Hepatocyte (in vitro differentiated cells): Measurements from ENCODE around the gene EPS8L3. TPM values are rescaled to one million over a fixed set of nuclear protein-coding genes. Genes with fewer than 3 reads are reported as not detected.

Source experiments
- DNase-seq: peaks from one replicate; pipeline ENCODE4 v3.0.0-alpha.2; 2016; ENCODE audit warnings: low spot score
- H2AFZ ChIP-seq: fragments of 200-600 bp; sonication (generic); 2 replicates; pipeline ENCODE4 v1.6.0; 2016; ENCODE audit warnings: antibody characterized with exemption, mild to moderate bottlenecking
- H3K27ac ChIP-seq: fragments of 200-600 bp; sonication (generic); 2 replicates; pipeline ENCODE4 v1.5.1; 2016; ENCODE audit warnings: mild to moderate bottlenecking
- H3K27me3 ChIP-seq: fragments of 200-600 bp; sonication (generic); 2 replicates; pipeline ENCODE4 v1.6.1; 2016
- H3K36me3 ChIP-seq: fragments of 200-600 bp; sonication (generic); replicated peaks from 2 replicates; pipeline ENCODE4 v1.5.1; 2016; ENCODE audit warnings: low read depth; ENCODE audit not compliant: insufficient read depth
- H3K4me1 ChIP-seq: fragments of 200-600 bp; sonication (generic); 2 replicates; pipeline ENCODE4 v1.5.1; 2016; ENCODE audit warnings: mild to moderate bottlenecking, moderate library complexity; ENCODE audit not compliant: insufficient read depth
- H3K4me2 ChIP-seq: fragments of 200-600 bp; sonication (generic); 2 replicates; pipeline ENCODE4 v1.6.0; 2016
- H3K4me3 ChIP-seq: fragments of 200-600 bp; sonication (generic); 2 replicates; pipeline ENCODE4 v1.5.1; 2016; ENCODE audit warnings: mild to moderate bottlenecking
- H3K79me2 ChIP-seq: fragments of 200-600 bp; sonication (generic); 2 replicates; pipeline ENCODE4 v1.6.0; 2017; ENCODE audit warnings: mild to moderate bottlenecking
- H3K9me2 ChIP-seq: fragments of 200-600 bp; sonication (generic); replicated peaks from 2 replicates; pipeline ENCODE4 v1.6.0; 2017; ENCODE audit warnings: mild to moderate bottlenecking; ENCODE audit not compliant: insufficient read depth
- H3K9me3 ChIP-seq: fragments of 200-600 bp; sonication (generic); 2 replicates; pipeline ENCODE4 v1.5.1; 2016; ENCODE audit warnings: low read depth, mild to moderate bottlenecking
- H4K20me1 ChIP-seq: fragments of 200-600 bp; sonication (generic); 2 replicates; pipeline ENCODE4 v1.6.0; 2016; ENCODE audit warnings: mild to moderate bottlenecking; ENCODE audit not compliant: insufficient read depth, poor library complexity, severe bottlenecking
- CTCF ChIP-seq: fragments of 200-600 bp; sonication (generic); IDR thresholded peaks from 2 replicates; pipeline ENCODE4 v1.5.1; 2016; ENCODE audit warnings: antibody characterized with exemption, mild to moderate bottlenecking; ENCODE audit not compliant: poor library complexity
- EZH2 ChIP-seq: fragments of 200-600 bp; sonication (generic); IDR thresholded peaks from 2 replicates; pipeline ENCODE4 v1.6.1; 2016; ENCODE audit warnings: antibody characterized with exemption, mild to moderate bottlenecking, borderline replicate concordance
- EZH2phosphoT487 ChIP-seq: fragments of 200-600 bp; sonication (generic); IDR thresholded peaks from one replicate; pipeline ENCODE4 v1.6.1; 2018; ENCODE audit warnings: antibody characterized with exemption, mild to moderate bottlenecking, low read depth, moderate library complexity; ENCODE audit not compliant: unreplicated experiment, severe bottlenecking
- WGBS: methylation state at CpG from one replicate; pipeline ENCODE4 v1.1.6; 2016; ENCODE audit warnings: low lambda C conversion rate; ENCODE audit errors: missing lambda C conversion rate; 5-methylcytosine and 5-hydroxymethylcytosine counted together
- polyA plus RNA-seq: library from polyadenylated mRNA; unstranded; fragments of >200 nt; fragmentation: Nextera tagmentation; extraction: Ambion mirVana; gene quantifications from 2 replicates; pipeline ENCODE4 v1.2.1, GENCODE V29; 2016
- total RNA-seq: library from RNA; depleted of rRNA; stranded (reverse); fragments of >200 nt; gene quantifications from 2 replicates; pipeline ENCODE4 v1.2.3, GENCODE V29; 2014

Gene EPS8L3
- total and polyA plus RNA-seq, 2 experiments from 2014 or later = 48.1 to 97.3 TPM

GRCh38 chr1:109730666-109731065, 33.1 kb downstream of the EPS8L3 start:
- no peaks in the 10 kb centered on the region for H3K27me3 ChIP-seq
- H3K9me3 ChIP-seq = no peaks in the 10 kb centered on the region
- no peaks in the 10 kb centered on the region for H4K20me1 ChIP-seq
- WGBS = 55% methylated on average over 6 of the region's 6 CpGs
- H3K9me2 ChIP-seq = no peaks in the 10 kb centered on the region
- peaks cover 20% of the 10 kb centered on the region for H3K4me1 ChIP-seq
- TF ChIP-seq EZH2 = no peak
- peaks cover 6% of the 10 kb centered on the region for H3K79me2 ChIP-seq
- DNase-seq = no peak
- H3K4me2 ChIP-seq = no peak overlapping the region
- H3K4me3 ChIP-seq = no peak overlapping the region
- H2AFZ ChIP-seq = no peak overlapping the region
- H3K36me3 ChIP-seq = no peaks in the 10 kb centered on the region
- H3K27ac ChIP-seq = peak overlapping the region; percentile 92

DNA sequence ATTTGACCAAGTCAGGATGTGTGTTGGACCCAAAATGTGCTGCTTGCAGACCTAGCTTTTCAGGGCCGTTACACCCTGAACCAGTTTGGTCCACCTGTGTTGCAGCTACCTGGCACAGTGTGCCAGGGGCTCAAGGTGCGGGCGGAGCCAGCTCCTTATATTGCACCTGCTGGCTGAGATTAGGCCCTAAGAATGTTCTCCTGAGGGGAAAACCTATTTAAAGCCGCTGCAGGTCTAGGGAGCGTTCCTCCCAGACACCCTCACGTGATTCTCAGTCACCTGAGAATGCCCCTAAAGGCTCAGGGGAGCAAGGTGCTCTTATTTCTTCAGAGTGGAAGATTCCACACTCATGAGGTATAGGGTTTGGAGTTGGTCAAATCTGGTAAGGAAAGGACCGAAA, 34.9 kb downstream of the EPS8L3 start:
- no peak overlapping the region for H3K4me3 ChIP-seq
- H3K36me3 ChIP-seq = no peaks in the 10 kb centered on the region
- H3K27ac ChIP-seq = no peak overlapping the region
- H3K27me3 ChIP-seq = no peaks in the 10 kb centered on the region
- no peaks in the 10 kb centered on the region for H3K9me2 ChIP-seq
- no peak overlapping the region for H2AFZ ChIP-seq
- 87% methylated on average over 7 of the region's 7 CpGs for WGBS
- H3K4me2 ChIP-seq = no peak overlapping the region
- H3K79me2 ChIP-seq = peaks cover 2% of the 10 kb centered on the region
- H4K20me1 ChIP-seq = no peaks in the 10 kb centered on the region
- H3K9me3 ChIP-seq = no peaks in the 10 kb centered on the region
- H3K4me1 ChIP-seq = peaks cover 20% of the 10 kb centered on the region
- TF ChIP-seq CTCF = no peak
- TF ChIP-seq EZH2phosphoT487 = no peak
- TF ChIP-seq EZH2 = no peak
- DNase-seq = no peak

GRCh38 chr1:109726728-109727373, 36.9 kb downstream of the EPS8L3 start:
- no peaks in the 10 kb centered on the region for H3K79me2 ChIP-seq
- H3K27me3 ChIP-seq = no peaks in the 10 kb centered on the region
- no peak overlapping the region for H3K27ac ChIP-seq
- no peak overlapping the region for H3K4me3 ChIP-seq
- no peaks in the 10 kb centered on the region for H4K20me1 ChIP-seq
- peaks cover 11% of the 10 kb centered on the region for H3K4me1 ChIP-seq
- no peak for TF ChIP-seq EZH2phosphoT487
- TF ChIP-seq EZH2 = no peak
- TF ChIP-seq CTCF = no peak
- DNase-seq = no peak
- 94% methylated on average over 12 of the region's 12 CpGs for WGBS
- no peak overlapping the region for H3K4me2 ChIP-seq
- H3K36me3 ChIP-seq = no peaks in the 10 kb centered on the region
- no peaks in the 10 kb centered on the region for H3K9me2 ChIP-seq
- no peaks in the 10 kb centered on the region for H3K9me3 ChIP-seq
- H2AFZ ChIP-seq = no peak overlapping the region

- H3K27ac ChIP-seq = peak overlapping the region; percentile 44
- 86% methylated on average over 1 of the region's 1 CpG for WGBS
- H3K4me3 ChIP-seq = no peak overlapping the region
- H3K36me3 ChIP-seq = no peaks in the 10 kb centered on the region
- peak overlapping the region; percentile 17 for H3K4me2 ChIP-seq
- DNase-seq = no peak
- no peaks in the 10 kb centered on the region for H3K9me2 ChIP-seq
- H3K4me1 ChIP-seq = peaks cover 10% of the 10 kb centered on the region
- H2AFZ ChIP-seq = no peak overlapping the region
- no peaks in the 10 kb centered on the region for H3K9me3 ChIP-seq
- TF ChIP-seq CTCF = no peak
- TF ChIP-seq EZH2 = no peak
- TF ChIP-seq EZH2phosphoT487 = no peak
- no peaks in the 10 kb centered on the region for H3K27me3 ChIP-seq
- H3K79me2 ChIP-seq = no peaks in the 10 kb centered on the region
- no peaks in the 10 kb centered on the region for H4K20me1 ChIP-seq
Observed at GRCh38 chr1:109726007-109726406, 37.7 kb downstream of the EPS8L3 start.
